Loucy (cell line): ENCODE results near the gene CDH9.

Experiments
- H2AFZ ChIP-seq: fragments of 200-600 bp; sonication (generic); 2 replicates; pipeline ENCODE4 v1.6.0; 2016; ENCODE audit warnings: antibody characterized with exemption, mild to moderate bottlenecking, low read length, moderate library complexity
- H3F3A ChIP-seq: fragments of 200-600 bp; 2 replicates; pipeline ENCODE4 v1.6.0; 2016; ENCODE audit warnings: antibody characterized with exemption, low read depth, mild to moderate bottlenecking
- H3K27me3 ChIP-seq: fragments of 200-600 bp; sonication (generic); 2 replicates; pipeline ENCODE4 v1.6.1; 2014; ENCODE audit warnings: low read length, mild to moderate bottlenecking; ENCODE audit not compliant: insufficient read depth, poor library complexity, severe bottlenecking
- H3K36me3 ChIP-seq: fragments of 200-600 bp; sonication (generic); 2 replicates; pipeline ENCODE4 v1.6.1; 2016; ENCODE audit warnings: low read length; ENCODE audit not compliant: insufficient read depth
- H3K4me1 ChIP-seq: fragments of 200-600 bp; sonication (generic); 2 replicates; pipeline ENCODE4 v1.5.1; 2014; ENCODE audit warnings: low read length, mild to moderate bottlenecking; ENCODE audit not compliant: insufficient read depth, poor library complexity, severe bottlenecking
- H3K4me2 ChIP-seq: fragments of 200-600 bp; sonication (generic); 2 replicates; pipeline ENCODE4 v1.6.0; 2014; ENCODE audit warnings: antibody characterized with exemption, low read length, low read depth, mild to moderate bottlenecking; ENCODE audit not compliant: poor library complexity, severe bottlenecking
- H3K4me3 ChIP-seq: fragments of 200-600 bp; sonication (generic); 2 replicates; pipeline ENCODE4 v1.5.1; 2014; ENCODE audit warnings: low read length, mild to moderate bottlenecking, mixed read lengths; ENCODE audit not compliant: poor library complexity, severe bottlenecking
- H3K79me2 ChIP-seq: fragments of 200-600 bp; sonication (generic); 2 replicates; pipeline ENCODE4 v1.6.1; 2014; ENCODE audit warnings: low read length; ENCODE audit not compliant: insufficient read depth
- H3K9ac ChIP-seq: fragments of 200-600 bp; sonication (generic); 2 replicates; pipeline ENCODE4 v1.6.0; 2014; ENCODE audit warnings: mild to moderate bottlenecking, low read depth, low read length, moderate library complexity; ENCODE audit not compliant: poor library complexity, severe bottlenecking
- H3K9me2 ChIP-seq: fragments of 200-600 bp; sonication (generic); replicated peaks from 2 replicates; pipeline ENCODE4 v1.6.1; 2016; ENCODE audit warnings: low read depth, low read length, mixed read lengths
- H3K9me3 ChIP-seq: fragments of 200-600 bp; sonication (generic); 2 replicates; pipeline ENCODE4 v1.6.1; 2014; ENCODE audit warnings: mild to moderate bottlenecking, antibody characterized with exemption, low read length, low read depth; ENCODE audit not compliant: insufficient read depth
- H4K20me1 ChIP-seq: fragments of 200-600 bp; sonication (generic); 2 replicates; pipeline ENCODE4 v1.6.0; 2014; ENCODE audit warnings: antibody characterized with exemption, low read length, mild to moderate bottlenecking; ENCODE audit not compliant: insufficient read depth, poor library complexity, severe bottlenecking
- CTCF ChIP-seq: fragments of 200-600 bp; sonication (generic); conservative IDR thresholded peaks from 2 replicates; pipeline ENCODE4 v1.5.1; 2014; ENCODE audit warnings: mild to moderate bottlenecking, antibody characterized with exemption, low read length
- EZH2phosphoT487 ChIP-seq: fragments of 200-600 bp; IDR thresholded peaks from 2 replicates; pipeline ENCODE4 v1.6.1; 2018; ENCODE audit warnings: antibody characterized with exemption, mild to moderate bottlenecking, moderate library complexity, borderline replicate concordance

Gene CDH9

GRCh38 chr5:27038476-27038875 is at the start of gene CDH9:
Gene CDH9 (minus strand): TSS chr5:27038586. CDS start chr5:26988333, 50,253 bp downstream.
- Histone ChIP-seq H3K4me2 (no peak within 1 kb of the TSS), H3K4me1 (no peaks in the 10 kb centered on the region), H3K9me3 (no peaks in the 10 kb centered on the region), H3K36me3 (no peaks in the 10 kb centered on the region), H3K9me2 (no peaks in the 10 kb centered on the region), H3K27me3 (no peaks in the 10 kb centered on the region), H3K4me3 (no peak within 1 kb of the TSS), H2AFZ (no peak within 1 kb of the TSS), H4K20me1 (no peaks in the 10 kb centered on the region), H3F3A (no peaks in the 10 kb centered on the region), H3K9ac (no peak within 1 kb of the TSS), H3K79me2 (no peaks in the 10 kb centered on the region)
- TF ChIP-seq EZH2phosphoT487 = no peak
- TF ChIP-seq CTCF = no peak

- TF ChIP-seq CTCF = no peak
- no peak for TF ChIP-seq EZH2phosphoT487
- H3K9me3 ChIP-seq = no peaks in the 10 kb centered on the region; the same call in 1 of the 2 replicates
- no peak overlapping the region for H3K4me2 ChIP-seq
- no peaks in the 10 kb centered on the region for H3K4me1 ChIP-seq
- no peak overlapping the region for H3K9ac ChIP-seq
- no peaks in the 10 kb centered on the region for H3K27me3 ChIP-seq
- H3K9me2 ChIP-seq = no peaks in the 10 kb centered on the region
- no peak overlapping the region for H2AFZ ChIP-seq
- no peaks in the 10 kb centered on the region for H3F3A ChIP-seq
- no peaks in the 10 kb centered on the region for H3K36me3 ChIP-seq
- H3K79me2 ChIP-seq = no peaks in the 10 kb centered on the region
- no peaks in the 10 kb centered on the region for H4K20me1 ChIP-seq
- no peak overlapping the region for H3K4me3 ChIP-seq
Measured at GRCh38 chr5:27087747-27088146, 49.4 kb upstream of the CDH9 start.

- Histone ChIP-seq H2AFZ (no peak overlapping the region), H3K27me3 (no peaks in the 10 kb centered on the region), H4K20me1 (no peaks in the 10 kb centered on the region), H3K4me3 (no peak overlapping the region), H3K4me1 (no peaks in the 10 kb centered on the region), H3K79me2 (no peaks in the 10 kb centered on the region), H3K9me2 (no peaks in the 10 kb centered on the region), H3K9me3 (no peaks in the 10 kb centered on the region; the same call in 1 of the 2 replicates), H3K36me3 (no peaks in the 10 kb centered on the region), H3K9ac (no peak overlapping the region), H3F3A (no peaks in the 10 kb centered on the region), H3K4me2 (no peak overlapping the region)
- TF ChIP-seq CTCF = no peak
- no peak for TF ChIP-seq EZH2phosphoT487
Measured at GRCh38 chr5:27083449-27084415, 45.3 kb upstream of the CDH9 start.
